Natural killer cell (primary cell): ENCODE results near the gene KLHDC10. TPM values are rescaled to one million over a fixed set of nuclear protein-coding genes. Genes with fewer than 3 reads are reported as not detected.

ENCODE experiments used
- ATAC-seq, 3 donors: fragments of 150-1000 bp in 2 of 3; fragments of 200-7000 bp in 1 of 3; cut with Tn5 transposase; 1 replicate in 1 of 3; 2 replicates in 2 of 3; pipeline ENCODE4 v1.10.0; 2021; ENCODE audit warnings: mild to moderate bottlenecking in 2 of 3, moderate library complexity in 2 of 3
- DNase-seq, 2 donors: peaks; one replicate each; pipeline versions ENCODE4 v3.0.0 to v3.0.0-alpha.2; 2013 to 2021; ENCODE audit warnings: mixed read lengths in 1 of 2
- H3K27ac ChIP-seq: one replicate; pipeline ENCODE4 v1.5.1; 2013; ENCODE audit warnings: mild to moderate bottlenecking, low read length
- H3K27me3 ChIP-seq: one replicate; pipeline ENCODE4 v1.6.1; 2013; ENCODE audit warnings: low read length; ENCODE audit not compliant: control insufficient read depth, insufficient read depth
- H3K36me3 ChIP-seq: one replicate; pipeline ENCODE4 v1.6.1; 2013; ENCODE audit warnings: low read length; ENCODE audit not compliant: control insufficient read depth, insufficient read depth
- H3K4me1 ChIP-seq: one replicate; pipeline ENCODE4 v1.6.1; 2013; ENCODE audit warnings: low read length; ENCODE audit not compliant: control insufficient read depth, insufficient read depth
- H3K4me3 ChIP-seq: one replicate; pipeline ENCODE4 v1.5.1; 2013; ENCODE audit warnings: low read length
- H3K9me3 ChIP-seq: one replicate; pipeline ENCODE4 v1.6.1; 2013; ENCODE audit warnings: low read length; ENCODE audit not compliant: control insufficient read depth, insufficient read depth
- H3K27ac Mint-ChIP-seq, 2 donors: one replicate each; pipeline ENCODE4 v1.8.0; 2022; ENCODE audit warnings: mild to moderate bottlenecking in 2 of 2, mixed read lengths in 2 of 2, moderate library complexity in 1 of 2
- H3K27me3 Mint-ChIP-seq, 2 donors: one replicate each; pipeline ENCODE4 v1.8.0; 2022; ENCODE audit warnings: low read depth in 2 of 2, mixed read lengths in 2 of 2
- H3K36me3 Mint-ChIP-seq: one replicate; pipeline ENCODE4 v1.8.0; 2022; ENCODE audit warnings: mixed read lengths
- H3K4me1 Mint-ChIP-seq, 2 donors: one replicate each; pipeline ENCODE4 v1.8.0; 2022; ENCODE audit warnings: mixed read lengths in 2 of 2
- H3K4me3 Mint-ChIP-seq: one replicate; pipeline ENCODE4 v1.8.0; 2022; ENCODE audit warnings: mild to moderate bottlenecking, moderate library complexity, mixed read lengths
- H3K9me3 Mint-ChIP-seq, 2 donors: one replicate each; pipeline ENCODE4 v1.8.0; 2022; ENCODE audit warnings: mixed read lengths in 2 of 2
- CTCF ChIP-seq: fragments of 200-600 bp; IDR thresholded peaks from one replicate; pipeline ENCODE4 v1.8.0; 2022; ENCODE audit warnings: antibody characterized with exemption
- WGBS: methylation state at CpG from one replicate; pipeline ENCODE4 v1.1.7; 2013; ENCODE audit warnings: missing lambda C conversion rate; ENCODE audit not compliant: insufficient coverage; 5-methylcytosine and 5-hydroxymethylcytosine counted together
- intact Hi-C: fragments of 100-400 bp; cut with micrococcal nuclease; formaldehyde crosslinking; loops from one replicate; pipeline ENCODE4 v1.14.2; 2022
- total RNA-seq, 4 donors: library from RNA; stranded (reverse); fragments of 120-200 nt in 1 of 4; gene quantifications; one replicate each; pipeline versions ENCODE4 v1.2.3 to v1.2.4, GENCODE V29; 2013 to 2022

Gene KLHDC10
- total RNA-seq, 3 donors from 2014 or later (not counting 1 experiment from before 2014, with no cell fraction given), result 13.6 to 23.2 (median 21.9) TPM

GRCh38 chr7:130086938-130087337 lies 16.6 kb downstream of the KLHDC10 start:
- Mint-ChIP-seq H3K36me3 (no peaks in the 10 kb centered on the region), H3K27me3 (no peaks in the 10 kb centered on the region), H3K9me3 (no peaks in the 10 kb centered on the region), H3K4me1 (peaks cover 18 to 40% of the 10 kb centered on the region in 2 donors), H3K27ac (no peak overlapping the region), H3K4me3 (no peak overlapping the region)
- DNase-seq (no peak), ATAC-seq (no peak)
- Histone ChIP-seq H3K4me1 (no peaks in the 10 kb centered on the region), H3K27me3 (no peaks in the 10 kb centered on the region), H3K27ac (no peak overlapping the region), H3K4me3 (no peak overlapping the region), H3K36me3 (no peaks in the 10 kb centered on the region), H3K9me3 (no peaks in the 10 kb centered on the region)
- no peak for TF ChIP-seq CTCF
- intact Hi-C loops, result no loop called here

- H3K27me3 Mint-ChIP-seq, result no peaks in the 10 kb centered on the region
Measured at GRCh38 chr7:130087364-130087763, 17.0 kb downstream of the KLHDC10 start.

GRCh38 chr7:130090745-130091532 lies 20.6 kb downstream of the KLHDC10 start:
- Histone ChIP-seq H3K4me1 (no peaks in the 10 kb centered on the region), H3K27ac (no peak overlapping the region), H3K4me3 (no peak overlapping the region), H3K9me3 (no peaks in the 10 kb centered on the region), H3K36me3 (no peaks in the 10 kb centered on the region), H3K27me3 (no peaks in the 10 kb centered on the region)
- intact Hi-C loops, result no loop called here
- peaks cover 9 to 27% of the 10 kb centered on the region in 2 donors for H3K4me1 Mint-ChIP-seq
- 76% methylated on average over 3 of the region's 4 CpGs for WGBS
- peak overlapping the region in 1 of 2 donors; percentile 12 for H3K27ac Mint-ChIP-seq
- ATAC-seq (no peak), DNase-seq (no peak)
- H3K36me3 Mint-ChIP-seq, result no peaks in the 10 kb centered on the region
- no peak overlapping the region for H3K4me3 Mint-ChIP-seq
- no peaks in the 10 kb centered on the region for H3K27me3 Mint-ChIP-seq
- no peaks in the 10 kb centered on the region for H3K9me3 Mint-ChIP-seq
- no peak for TF ChIP-seq CTCF

More at GRCh38 chr7:130087364-130087763, 17.0 kb downstream of the KLHDC10 start:
- Histone ChIP-seq H3K4me3 (no peak overlapping the region), H3K9me3 (no peaks in the 10 kb centered on the region), H3K27me3 (no peaks in the 10 kb centered on the region), H3K36me3 (no peaks in the 10 kb centered on the region), H3K27ac (no peak overlapping the region), H3K4me1 (no peaks in the 10 kb centered on the region)
- intact Hi-C loops, result no loop called here
- ATAC-seq (no peak), DNase-seq (no peak)
- Mint-ChIP-seq H3K4me1 (peaks cover 21 to 43% of the 10 kb centered on the region in 2 donors), H3K4me3 (no peak overlapping the region), H3K36me3 (no peaks in the 10 kb centered on the region), H3K27ac (no peak overlapping the region), H3K9me3 (no peaks in the 10 kb centered on the region)
- 80% methylated on average over 1 of the region's 1 CpG for WGBS
- no peak for TF ChIP-seq CTCF

GRCh38 chr7:130091999-130092398 lies 21.7 kb downstream of the KLHDC10 start:
- DNase-seq, result no peak

More at GRCh38 chr7:130091999-130092398, 21.7 kb downstream of the KLHDC10 start:
- Histone ChIP-seq H3K36me3 (no peaks in the 10 kb centered on the region), H3K4me1 (no peaks in the 10 kb centered on the region), H3K9me3 (no peaks in the 10 kb centered on the region), H3K27ac (no peak overlapping the region), H3K27me3 (no peaks in the 10 kb centered on the region), H3K4me3 (no peak overlapping the region)
- ATAC-seq, result no peak
- WGBS, result no CpG with 5 or more reads among the region's 1 CpG
- H3K4me1 Mint-ChIP-seq, result peaks cover 15 to 31% of the 10 kb centered on the region in 2 donors
- intact Hi-C loops, result no loop called here
- no peak overlapping the region for H3K4me3 Mint-ChIP-seq
- H3K27ac Mint-ChIP-seq, result peak overlapping the region in 1 of 2 donors; percentile 12
- no peaks in the 10 kb centered on the region for H3K36me3 Mint-ChIP-seq
- H3K9me3 Mint-ChIP-seq, result no peaks in the 10 kb centered on the region
- TF ChIP-seq CTCF, result no peak
- H3K27me3 Mint-ChIP-seq, result no peaks in the 10 kb centered on the region
